ENCODE data around the gene SESN1.

The SESN1 gene

DNA sequence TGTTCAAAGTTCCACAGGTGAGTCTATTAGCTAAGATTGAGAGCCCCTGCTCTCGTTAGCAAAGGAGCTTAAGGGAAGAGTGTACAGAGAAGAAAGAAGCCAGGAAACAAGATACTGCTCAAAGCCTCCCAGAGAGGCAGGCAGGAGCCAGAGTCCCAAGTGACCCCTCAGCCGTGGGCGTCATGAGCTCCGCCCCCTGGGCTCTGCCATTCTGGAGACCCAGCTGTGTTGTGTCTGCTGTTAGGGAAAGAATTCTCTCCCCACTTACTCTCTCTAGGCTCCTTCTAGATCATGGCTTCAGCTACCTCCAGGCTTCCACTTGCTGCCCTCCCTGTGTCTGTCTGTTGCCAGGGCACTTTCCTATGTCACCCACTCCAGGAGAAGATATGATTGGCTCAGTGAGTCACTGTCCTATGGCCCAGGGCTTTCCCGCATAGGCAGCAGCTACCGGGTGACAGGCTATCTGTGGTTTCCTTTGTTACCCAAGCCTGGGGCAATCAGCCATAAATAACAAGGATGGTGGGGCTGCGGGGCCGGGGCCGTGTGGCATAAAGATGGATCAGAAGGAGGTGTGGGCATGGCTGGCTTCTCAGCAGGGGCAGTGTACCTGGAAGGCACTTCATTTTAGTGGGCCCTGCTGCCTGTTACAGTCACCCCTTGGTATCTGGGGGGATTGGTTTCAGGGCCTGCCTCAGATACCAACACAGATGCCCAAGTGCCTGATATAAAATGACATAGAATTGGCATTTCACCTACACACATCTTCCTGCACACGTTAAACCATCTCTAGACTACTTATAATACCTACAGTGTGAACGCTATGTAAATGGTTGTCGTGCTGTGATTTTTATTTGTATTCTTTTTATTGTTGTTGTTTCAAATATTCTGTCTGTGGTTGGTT is 127.5 kb downstream of the SESN1 start:
- in situ Hi-C loops (cut with MboI; ENCODE audit: low sequenced_read_pairs) = no loop called here

DNA sequence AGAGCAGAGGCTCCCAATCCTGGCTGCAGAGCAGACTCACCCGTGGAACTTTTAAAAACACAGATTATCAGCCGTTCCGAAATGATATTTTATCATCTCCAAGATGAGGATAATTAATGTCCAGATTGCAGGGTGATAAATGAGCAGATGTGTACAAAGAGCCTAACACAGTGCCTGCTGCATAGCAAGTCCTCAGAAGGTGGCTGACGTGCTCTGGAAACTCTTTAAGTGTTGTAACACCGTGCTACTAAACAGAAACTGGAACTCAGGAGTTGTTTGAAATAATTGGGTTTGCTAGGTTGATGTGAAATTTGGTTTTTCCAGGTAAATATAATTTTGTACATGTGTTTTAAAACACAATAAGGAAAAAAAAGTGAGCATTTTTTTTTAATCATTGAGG is 128.4 kb downstream of the SESN1 start:
- in situ Hi-C loops (cut with MboI; ENCODE audit: low sequenced_read_pairs) = no loop called here

DNA sequence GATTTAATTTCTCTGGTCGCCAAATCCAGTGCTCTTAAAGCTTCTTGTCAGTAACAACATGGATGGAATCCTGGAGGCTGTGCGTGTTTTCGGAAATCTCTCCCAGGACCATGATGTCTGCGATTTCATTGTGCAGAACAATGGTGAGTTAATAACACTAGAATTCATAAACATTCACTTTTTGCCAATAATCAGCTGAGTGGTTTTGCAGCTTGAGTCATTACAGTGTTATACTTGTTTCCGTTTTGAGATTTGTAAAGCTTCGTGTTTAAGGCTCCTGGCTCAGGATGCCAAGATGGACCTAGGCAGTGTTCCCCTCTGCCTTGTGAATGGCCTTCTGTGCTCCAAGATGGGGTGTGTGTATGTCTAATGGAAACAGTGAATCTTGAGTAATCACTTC is 132.7 kb downstream of the SESN1 start:
- in situ Hi-C loops (cut with MboI; ENCODE audit: low sequenced_read_pairs) = no loop called here

DNA sequence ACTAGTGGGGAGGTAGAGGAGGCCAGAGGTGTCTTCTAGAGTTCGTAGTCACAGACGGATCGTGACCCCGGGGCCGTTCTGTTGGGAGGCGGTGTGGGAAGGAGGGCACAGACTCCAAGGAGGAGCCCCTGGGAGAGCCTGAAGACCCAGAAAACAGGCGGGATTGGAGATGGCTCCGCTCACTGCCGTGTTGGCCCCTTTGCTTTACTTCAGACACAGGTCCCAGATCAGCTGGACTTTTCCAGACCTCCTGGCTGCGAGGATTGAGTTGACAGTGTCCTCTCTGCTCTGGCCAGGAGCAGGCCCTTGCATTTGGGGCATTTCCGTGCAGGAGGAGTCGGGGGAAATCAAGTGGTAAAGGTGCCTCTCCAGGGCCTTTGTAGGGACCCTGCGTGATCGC is 133.6 kb downstream of the SESN1 start:
- in situ Hi-C loops (cut with MboI; ENCODE audit: low sequenced_read_pairs) = no loop called here

GRCh38 chr6:108960601-108961000 is 134.0 kb downstream of the SESN1 start:
- in situ Hi-C loops (cut with MboI; ENCODE audit: low sequenced_read_pairs) = no loop called here

- in situ Hi-C loops (cut with MboI; ENCODE audit: low sequenced_read_pairs) = no loop called here
Observed at GRCh38 chr6:108959972-108960582, 134.6 kb downstream of the SESN1 start.

- in situ Hi-C loops (cut with MboI; ENCODE audit: low sequenced_read_pairs) = no loop called here
Observed at GRCh38 chr6:108958900-108959770, 135.5 kb downstream of the SESN1 start.

GRCh38 chr6:108957221-108957620 is 137.4 kb downstream of the SESN1 start:
- in situ Hi-C loops (cut with MboI; ENCODE audit: low sequenced_read_pairs) = no loop called here

DNA sequence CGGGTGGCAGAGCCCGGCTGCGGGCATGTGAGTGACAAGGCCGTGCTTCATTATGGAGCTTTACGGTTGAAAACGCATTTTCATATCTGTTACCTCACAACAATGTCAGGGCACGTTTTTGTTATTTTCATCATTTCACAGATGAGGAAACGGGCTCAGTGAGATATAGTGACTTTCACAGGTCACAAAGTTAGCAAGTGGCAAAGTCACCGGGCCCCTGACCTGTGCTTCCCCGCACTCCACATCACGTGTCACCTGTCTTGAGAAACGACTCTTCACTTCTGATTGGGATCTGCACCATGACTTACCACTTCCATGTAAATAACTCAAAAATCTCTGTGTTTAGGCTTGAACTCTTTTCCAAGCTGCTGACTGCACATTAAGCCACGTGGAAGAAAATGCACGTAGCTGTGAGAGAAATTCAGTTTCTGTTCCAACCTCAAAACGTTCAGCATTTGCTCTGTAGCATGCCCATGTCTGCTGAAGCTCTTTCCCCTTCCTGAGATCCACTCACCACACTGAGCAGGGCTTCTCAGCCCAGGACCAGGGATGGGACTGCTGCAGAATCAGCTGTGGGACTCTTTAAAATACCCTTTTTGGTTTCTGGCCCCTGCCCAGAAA is 139.2 kb downstream of the SESN1 start:
- in situ Hi-C loops (cut with MboI; ENCODE audit: low sequenced_read_pairs) = no loop called here

GRCh38 chr6:108953681-108954080 is 141.0 kb downstream of the SESN1 start:
- in situ Hi-C loops (cut with MboI; ENCODE audit: low sequenced_read_pairs) = no loop called here

- in situ Hi-C loops (cut with MboI; ENCODE audit: low sequenced_read_pairs) = no loop called here
Observed at GRCh38 chr6:108952776-108953486, 141.7 kb downstream of the SESN1 start.

- in situ Hi-C loops (cut with MboI; ENCODE audit: low sequenced_read_pairs) = no loop called here
Observed at GRCh38 chr6:108951351-108951953, 143.2 kb downstream of the SESN1 start.

- in situ Hi-C loops (cut with MboI; ENCODE audit: low sequenced_read_pairs) = no loop called here
Observed at GRCh38 chr6:108948181-108948661, 146.4 kb downstream of the SESN1 start.

GRCh38 chr6:108947114-108947854 is 147.4 kb downstream of the SESN1 start:
- in situ Hi-C loops (cut with MboI; ENCODE audit: low sequenced_read_pairs) = no loop called here

DNA sequence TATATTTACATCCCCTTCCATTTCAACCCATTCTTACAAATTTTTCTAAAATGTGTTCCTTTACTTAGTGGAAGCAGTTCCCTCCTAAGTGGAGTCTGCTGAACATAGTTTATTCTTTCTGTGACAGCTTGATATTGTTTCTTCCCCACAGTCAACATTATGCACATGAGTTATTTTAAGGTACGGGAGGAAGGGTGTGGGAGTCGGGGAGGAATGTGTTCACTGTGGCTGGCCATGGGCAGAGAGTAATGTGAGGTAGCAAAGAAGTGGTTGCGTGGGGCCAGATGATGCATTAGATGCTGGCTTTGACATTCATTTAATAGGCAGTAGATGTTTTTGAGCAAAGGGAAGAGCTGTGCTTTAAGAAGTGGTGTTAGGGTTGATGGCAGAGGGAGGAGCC is 148.0 kb downstream of the SESN1 start:
- in situ Hi-C loops (cut with MboI; ENCODE audit: low sequenced_read_pairs) = no loop called here

DNA sequence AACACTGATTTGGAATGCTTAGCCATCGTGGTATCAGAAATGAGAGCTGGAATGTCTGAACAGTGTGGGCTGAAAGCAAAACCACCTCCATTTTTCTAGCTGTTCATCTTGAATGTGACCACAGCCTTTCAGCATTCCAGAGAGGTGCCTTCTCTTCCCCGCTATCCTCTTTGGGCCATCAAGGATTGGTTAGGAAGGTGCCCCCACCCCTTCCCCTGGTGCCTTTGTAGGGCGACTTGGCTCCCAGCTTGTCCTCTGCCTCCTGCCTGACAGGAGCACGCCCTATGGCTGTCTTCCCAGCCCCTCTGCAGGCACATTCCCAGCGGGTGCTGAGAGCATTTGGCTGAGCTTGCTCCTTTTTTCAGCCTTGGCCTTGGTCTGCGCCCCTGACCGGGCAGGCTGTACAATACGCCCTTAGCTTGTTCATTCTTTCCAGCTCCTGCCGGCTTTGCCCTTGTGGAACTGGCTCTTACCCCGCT is 148.9 kb downstream of the SESN1 start:
- in situ Hi-C loops (cut with MboI; ENCODE audit: low sequenced_read_pairs) = no loop called here

GRCh38 chr6:108944707-108945680 is 149.7 kb downstream of the SESN1 start:
- in situ Hi-C loops (cut with MboI; ENCODE audit: low sequenced_read_pairs) = no loop called here

DNA sequence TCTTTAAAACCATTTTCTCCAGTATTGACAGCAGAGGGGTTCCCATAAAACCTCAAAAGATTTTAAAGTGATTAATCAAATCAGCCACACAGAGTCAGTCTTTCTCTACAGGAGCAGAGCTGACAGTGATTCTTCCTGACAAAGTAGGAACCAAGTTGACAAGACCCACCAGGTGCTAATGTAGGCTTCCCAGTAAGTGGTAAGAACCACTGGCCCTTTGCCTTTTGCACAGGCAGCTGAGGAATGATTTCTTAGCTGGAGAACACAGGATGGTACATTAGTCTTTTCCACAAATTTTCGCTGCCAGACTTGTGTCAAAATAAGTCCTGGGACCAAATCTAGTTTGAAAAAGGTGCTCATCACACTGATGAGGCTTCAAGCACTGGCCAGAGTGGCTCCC is 150.6 kb downstream of the SESN1 start:
- in situ Hi-C loops (cut with MboI; ENCODE audit: low sequenced_read_pairs) = no loop called here

Data from HL-60/S4 (cell line).